GM12865 (cell line): Measurements from ENCODE around the gene TTC28.
"Not testable (repeated sequence)": the region's sequence is repeated elsewhere in the genome, so short reads cannot be mapped to it uniquely, and the experiment has no call there.

Source experiments
- DNase-seq: peaks from one replicate; pipeline ENCODE4 v3.0.0; 2010; ENCODE audit warnings: low read depth
- H3K4me3 ChIP-seq: 2 replicates; pipeline ENCODE4 v1.5.1; 2011; ENCODE audit warnings: mild to moderate bottlenecking, low read depth, low read length, control low read depth
- CTCF ChIP-seq: IDR thresholded peaks from 2 replicates; pipeline ENCODE4 v1.5.1; 2011; ENCODE audit warnings: low read length, control low read depth, low read depth, inconsistent platforms; ENCODE audit not compliant: insufficient read depth; ENCODE audit errors: missing control alignments

The TTC28 gene

GRCh38 chr22:28568099-28568498, 111.5 kb downstream of the TTC28 start:
- H3K4me3 ChIP-seq, result no peak overlapping the region
- TF ChIP-seq CTCF, result no peak
- no peak for DNase-seq

- H3K4me3 ChIP-seq, DNase-seq: not testable (repeated sequence)
Observed at GRCh38 chr22:28566920-28567499, 112.6 kb downstream of the TTC28 start.

GRCh38 chr22:28563636-28564035, 116.0 kb downstream of the TTC28 start:
- DNase-seq, result no peak
- no peak for TF ChIP-seq CTCF

GRCh38 chr22:28562324-28562723, 117.3 kb downstream of the TTC28 start:
- peak; percentile 1 for DNase-seq
- H3K4me3 ChIP-seq, result no peak overlapping the region
- TF ChIP-seq CTCF, result no peak

More at GRCh38 chr22:28563636-28564035, 116.0 kb downstream of the TTC28 start:
- no peak overlapping the region for H3K4me3 ChIP-seq

- H3K4me3 ChIP-seq, result not testable (repeated sequence)
Observed at GRCh38 chr22:28560743-28561101, 118.9 kb downstream of the TTC28 start.

GRCh38 chr22:28560046-28560742, 119.4 kb downstream of the TTC28 start:
- no peak for DNase-seq
- no peak overlapping the region for H3K4me3 ChIP-seq
- TF ChIP-seq CTCF, result no peak

More at GRCh38 chr22:28560743-28561101, 118.9 kb downstream of the TTC28 start:
- not testable (repeated sequence) for DNase-seq

GRCh38 chr22:28557184-28557583, 122.5 kb downstream of the TTC28 start:
- TF ChIP-seq CTCF, result no peak
- H3K4me3 ChIP-seq, result no peak overlapping the region
- DNase-seq, result no peak

GRCh38 chr22:28553108-28553866, 126.4 kb downstream of the TTC28 start:
- H3K4me3 ChIP-seq, DNase-seq: not testable (repeated sequence)
